DMS79 treated with DMSO at 0.1 percent for 48 hours (cell line): ENCODE measurements around the gene SPTLC2.

Source experiments
- DNase-seq: peaks from one replicate; lab custom pipeline; 2025; lab: John Stamatoyannopoulos, UW

SPTLC2 gene

DNA sequence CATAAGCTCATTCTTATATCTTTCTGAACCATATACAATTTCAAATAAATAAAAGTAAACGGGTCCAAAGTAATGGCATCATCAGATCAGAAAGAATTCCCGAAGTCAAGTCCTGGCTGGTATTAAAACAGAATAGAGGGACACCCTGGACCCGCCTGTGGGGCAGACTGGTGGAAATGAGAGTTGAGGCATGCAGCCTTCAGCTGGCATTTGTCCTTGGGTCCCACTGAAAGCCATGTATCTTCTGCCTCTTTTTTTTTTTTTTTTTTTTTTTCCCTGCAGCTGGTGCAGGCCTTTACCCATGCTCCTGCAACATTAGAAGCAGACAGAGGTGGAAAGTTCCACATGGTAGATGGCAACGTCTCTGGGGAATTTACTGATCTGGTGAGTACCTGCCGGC is 148.6 kb downstream of the SPTLC2 start:
- DNase-seq = no peak

DNA sequence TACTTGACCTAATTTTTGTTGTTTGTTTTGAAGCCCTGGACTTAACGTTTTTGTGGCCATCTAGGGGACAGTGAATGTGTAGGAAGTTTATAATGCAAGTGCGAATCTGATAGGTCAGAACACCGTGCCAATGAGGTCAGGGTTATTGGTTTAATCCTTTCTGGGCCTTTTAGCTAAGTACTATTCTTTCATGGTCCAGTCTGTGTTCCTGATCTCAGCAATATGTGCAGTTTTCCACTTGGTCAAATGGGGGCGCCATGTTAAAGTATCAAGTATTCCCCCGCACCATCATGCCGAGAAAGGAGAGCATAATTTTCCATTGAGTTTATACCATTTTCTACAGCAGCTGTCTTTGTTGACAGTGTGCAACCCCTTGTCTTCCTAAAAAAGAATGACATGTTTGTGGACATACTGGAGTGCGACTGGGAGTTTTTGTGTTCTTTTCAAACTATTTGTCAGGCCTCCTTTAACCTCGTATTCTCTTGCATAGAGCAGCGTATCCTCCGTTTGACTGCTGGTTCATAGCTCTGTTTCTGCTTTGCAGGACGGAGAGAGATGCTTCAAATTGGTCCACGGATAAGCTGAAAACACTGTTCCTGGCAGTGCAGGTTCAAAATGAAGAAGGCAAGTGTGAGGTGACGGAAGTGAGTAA is 157.2 kb downstream of the SPTLC2 start:
- peak; percentile 34 for DNase-seq

DNA sequence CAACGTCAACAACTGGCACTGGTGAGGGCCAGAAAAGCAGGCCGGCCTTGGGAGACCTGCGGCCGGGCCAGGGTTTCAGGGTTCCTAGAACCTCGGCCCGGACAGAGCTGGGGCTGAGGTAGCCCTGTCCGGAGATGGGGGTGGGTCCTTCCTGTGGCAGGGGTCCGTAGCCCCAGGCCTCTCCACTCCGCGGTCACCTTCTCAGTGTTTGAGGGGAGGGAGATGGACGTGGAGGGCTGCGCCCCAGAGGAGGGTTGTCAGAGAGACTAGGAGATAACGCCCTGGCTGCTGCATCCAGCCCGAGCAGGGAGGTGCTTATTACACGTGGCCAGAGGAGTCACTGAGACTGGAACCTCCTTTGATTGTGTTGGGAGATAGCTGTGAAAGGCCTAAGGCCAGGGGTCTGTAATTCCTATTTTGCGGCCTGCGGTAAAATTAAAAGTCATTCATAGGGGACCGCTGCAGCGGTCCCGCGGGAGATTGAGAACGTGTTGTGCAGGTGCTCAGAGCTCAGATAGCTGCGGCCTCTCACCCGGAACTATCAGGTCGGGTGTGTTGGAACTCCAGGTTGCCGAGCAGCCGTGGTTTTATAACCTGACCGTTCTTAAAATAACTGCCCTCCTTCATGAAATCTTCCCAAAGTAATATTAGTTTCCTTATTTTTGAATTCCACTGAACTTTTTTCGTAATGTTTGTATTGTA is 158.0 kb downstream of the SPTLC2 start:
- peak; percentile 43 for DNase-seq

DNA sequence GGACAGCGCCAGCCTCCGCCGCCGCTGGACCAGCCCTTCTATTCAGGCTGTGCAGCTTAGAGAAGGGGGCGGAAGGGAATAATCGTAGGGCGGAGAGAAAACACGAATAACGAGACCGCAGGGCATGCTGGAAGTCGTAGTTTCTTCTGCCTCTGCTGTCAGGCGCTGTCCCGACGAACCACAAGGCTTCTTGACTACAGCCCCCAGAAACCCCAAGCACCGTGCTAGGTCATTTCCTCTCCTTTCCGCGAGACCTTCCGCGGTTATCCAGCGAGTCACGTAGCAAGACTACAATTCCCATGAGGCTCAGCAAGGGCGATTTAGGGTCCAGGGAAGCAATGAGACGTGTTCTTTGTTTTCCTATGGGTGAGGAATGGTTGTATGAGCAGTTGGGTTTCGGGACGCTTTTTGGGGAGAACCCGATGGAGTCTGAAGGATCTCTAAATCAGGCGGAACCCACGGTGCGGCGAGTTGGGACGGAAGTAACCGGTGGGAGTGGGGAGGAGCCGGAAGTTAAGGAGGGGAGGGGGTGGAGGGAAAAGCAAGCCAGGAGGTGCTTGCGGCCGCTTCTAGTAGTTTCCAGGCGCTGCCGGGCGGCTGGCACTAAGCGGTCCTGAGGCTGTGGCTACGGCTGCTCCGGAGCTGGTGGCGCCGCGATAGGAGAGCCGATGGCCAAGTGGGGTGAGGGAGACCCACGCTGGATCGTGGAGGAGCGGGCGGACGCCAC is 158.8 kb downstream of the SPTLC2 start, which contains the start of the genes AHSA1 and VIPAS39:
TSS of gene AHSA1 (plus strand) at position 572 of the 727 bp plus-strand sequence. CDS start at position 669, 97 bp downstream.
TSS of gene VIPAS39 (minus strand) at position 80 of the 727 bp plus-strand sequence. CDS start 3,499 bp downstream, outside the sequence.
- DNase-seq = peak; percentile 100

DNA sequence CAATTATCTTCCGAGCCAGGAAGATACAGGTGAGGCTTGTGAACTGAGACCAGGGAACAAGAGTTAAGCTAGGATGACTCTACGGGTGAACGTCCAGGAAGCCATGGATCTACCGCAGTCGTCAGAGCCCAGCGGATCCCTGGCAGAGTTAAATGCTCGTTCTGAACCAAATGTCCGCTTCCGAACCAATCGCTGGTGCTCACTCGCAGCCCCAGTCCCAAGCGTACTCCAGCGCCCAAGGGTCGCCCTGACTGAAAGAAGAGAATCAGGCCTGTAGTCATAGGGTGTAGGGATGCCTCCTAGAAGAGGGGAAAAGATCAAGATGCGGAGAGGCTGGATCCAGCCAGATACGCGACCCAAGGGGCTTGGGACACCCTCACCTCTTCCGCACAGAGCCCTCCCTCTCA is 159.3 kb downstream of the SPTLC2 start:
- no peak for DNase-seq
